GM15510 (cell line): ENCODE data around the gene UGT1A10.

Experiments used
- POLR2A ChIP-seq: IDR thresholded peaks from 3 replicates; pipeline ENCODE4 v1.6.1; 2011; ENCODE audit warnings: borderline replicate concordance; ENCODE audit not compliant: insufficient read length; ENCODE audit errors: extremely low read depth

Gene UGT1A10

GRCh38 chr2:233816334-233816733 is 180.1 kb downstream of the UGT1A10 start:
- TF ChIP-seq POLR2A: no peak

GRCh38 chr2:233816771-233817170 is 180.5 kb downstream of the UGT1A10 start:
- TF ChIP-seq POLR2A: no peak

- no peak for TF ChIP-seq POLR2A
These were observed 181.2 kb downstream of the UGT1A10 start for GRCh38 chr2:233817361-233817911.

- no peak for TF ChIP-seq POLR2A
These were observed 181.9 kb downstream of the UGT1A10 start for GRCh38 chr2:233817995-233818638.

- no peak for TF ChIP-seq POLR2A
These were observed 182.7 kb downstream of the UGT1A10 start for GRCh38 chr2:233818639-233819621.

- no peak for TF ChIP-seq POLR2A
These were observed 183.9 kb downstream of the UGT1A10 start for GRCh38 chr2:233819884-233820773.

GRCh38 chr2:233820774-233821105 is 184.5 kb downstream of the UGT1A10 start:
- TF ChIP-seq POLR2A: no peak

GRCh38 chr2:233821196-233821595 is 184.9 kb downstream of the UGT1A10 start:
- TF ChIP-seq POLR2A: no peak

- TF ChIP-seq POLR2A: no peak
These were observed 185.5 kb downstream of the UGT1A10 start for GRCh38 chr2:233821709-233822100.

- TF ChIP-seq POLR2A: no peak
These were observed 186.0 kb downstream of the UGT1A10 start for GRCh38 chr2:233822101-233822771.
